Body of pancreas (tissue), 4 donors: ENCODE data around the gene GALNT14.

Experiments
- POLR2A ChIP-seq, 3 donors: fragments of 450-650 bp; IDR thresholded peaks; one replicate each; pipeline ENCODE4 v1.6.1; 2016; ENCODE audit warnings: antibody characterized with exemption in 3 of 3, mild to moderate bottlenecking in 2 of 3
- TF ChIP-seq, protein P1 (sequence below), 7 experiments: fragments of 450-650 bp in 4 of 7; fragments of 200-600 bp in 3 of 7; sonication (generic) in 3 of 7; IDR thresholded peaks; one replicate each; pipeline ENCODE4 v1.5.1; 2016 to 2019; ENCODE audit warnings: antibody characterized with exemption in 7 of 7

DNA sequence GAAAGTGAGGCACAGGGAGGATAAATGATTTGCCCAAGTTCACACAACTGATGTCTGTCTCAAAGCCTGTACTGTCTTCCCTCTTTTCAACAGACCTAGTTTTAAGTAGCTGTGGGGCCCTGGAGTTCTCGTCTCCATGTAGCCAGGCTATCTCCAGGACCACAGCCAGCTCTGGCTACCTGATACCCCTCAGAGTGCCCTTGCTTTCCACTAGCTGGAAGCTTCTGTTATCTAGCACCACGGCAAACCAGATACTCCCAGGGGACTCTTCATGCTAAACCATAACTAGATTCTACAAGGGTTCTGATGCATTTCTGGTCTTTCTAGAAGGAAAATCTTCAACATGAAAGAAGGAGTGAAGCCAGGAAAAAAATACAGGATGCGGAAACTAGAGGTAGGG lies 137.3 kb downstream of the GALNT14 start:
- TF ChIP-seq, protein P1, sequence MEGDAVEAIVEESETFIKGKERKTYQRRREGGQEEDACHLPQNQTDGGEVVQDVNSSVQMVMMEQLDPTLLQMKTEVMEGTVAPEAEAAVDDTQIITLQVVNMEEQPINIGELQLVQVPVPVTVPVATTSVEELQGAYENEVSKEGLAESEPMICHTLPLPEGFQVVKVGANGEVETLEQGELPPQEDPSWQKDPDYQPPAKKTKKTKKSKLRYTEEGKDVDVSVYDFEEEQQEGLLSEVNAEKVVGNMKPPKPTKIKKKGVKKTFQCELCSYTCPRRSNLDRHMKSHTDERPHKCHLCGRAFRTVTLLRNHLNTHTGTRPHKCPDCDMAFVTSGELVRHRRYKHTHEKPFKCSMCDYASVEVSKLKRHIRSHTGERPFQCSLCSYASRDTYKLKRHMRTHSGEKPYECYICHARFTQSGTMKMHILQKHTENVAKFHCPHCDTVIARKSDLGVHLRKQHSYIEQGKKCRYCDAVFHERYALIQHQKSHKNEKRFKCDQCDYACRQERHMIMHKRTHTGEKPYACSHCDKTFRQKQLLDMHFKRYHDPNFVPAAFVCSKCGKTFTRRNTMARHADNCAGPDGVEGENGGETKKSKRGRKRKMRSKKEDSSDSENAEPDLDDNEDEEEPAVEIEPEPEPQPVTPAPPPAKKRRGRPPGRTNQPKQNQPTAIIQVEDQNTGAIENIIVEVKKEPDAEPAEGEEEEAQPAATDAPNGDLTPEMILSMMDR (IDR thresholded peaks at IDR 0.05), result no peak
- no peak for TF ChIP-seq POLR2A (IDR thresholded peaks at IDR 0.05)
